DND-41 (cell line): ENCODE results near the gene FBXL13.

Source experiments
- ATAC-seq: fragments of 200-7000 bp; cut with Tn5 transposase; 3 replicates; pipeline ENCODE4 v1.9.1; 2021; ENCODE audit warnings: low read depth; ENCODE audit not compliant: insufficient read depth
- DNase-seq: peaks from one replicate; pipeline ENCODE4 v3.0.0-alpha.2; 2020
- H2AFZ ChIP-seq: 2 replicates; pipeline ENCODE4 v1.6.0; 2012; ENCODE audit warnings: low read depth, low read length
- H3K27ac ChIP-seq: 2 replicates; pipeline ENCODE4 v1.5.1; 2012; ENCODE audit warnings: low read length, inconsistent platforms
- H3K27me3 ChIP-seq: fragments of 200-600 bp; sonication (generic); 2 replicates; pipeline ENCODE4 v1.6.0; 2012; ENCODE audit warnings: low read length, mild to moderate bottlenecking, inconsistent platforms; ENCODE audit not compliant: insufficient read depth, poor library complexity
- H3K36me3 ChIP-seq: 2 replicates; pipeline ENCODE4 v1.5.1; 2012; ENCODE audit warnings: low read length, inconsistent platforms; ENCODE audit not compliant: insufficient read depth
- H3K4me1 ChIP-seq: 2 replicates; pipeline ENCODE4 v1.5.1; 2012; ENCODE audit warnings: mild to moderate bottlenecking, low read length; ENCODE audit not compliant: insufficient read depth
- H3K4me2 ChIP-seq: 2 replicates; pipeline ENCODE4 v1.6.0; 2012; ENCODE audit warnings: mild to moderate bottlenecking, moderate library complexity, low read length, inconsistent platforms; ENCODE audit not compliant: insufficient read depth
- H3K4me3 ChIP-seq, 2 experiments: fragments of 200-600 bp in 1 of 2; shearing (Covaris generic) in 1 of 2; 2 replicates each; pipeline ENCODE4 v1.5.1; 2012 to 2016; ENCODE audit warnings: inconsistent platforms in 2 of 2, low read length in 2 of 2, mild to moderate bottlenecking in 2 of 2, low read depth in 1 of 2, moderate library complexity in 1 of 2
- H3K79me2 ChIP-seq: 2 replicates; pipeline ENCODE4 v1.6.0; 2012; ENCODE audit warnings: low read length, inconsistent platforms; ENCODE audit not compliant: insufficient read depth
- H3K9ac ChIP-seq: 2 replicates; pipeline ENCODE4 v1.6.0; 2012; ENCODE audit warnings: low read depth, mild to moderate bottlenecking, inconsistent platforms, low read length, moderate library complexity
- H3K9me3 ChIP-seq: 2 replicates; pipeline ENCODE4 v1.5.1; 2012; ENCODE audit warnings: low read length, moderate library complexity, mild to moderate bottlenecking, inconsistent platforms; ENCODE audit not compliant: insufficient read depth, severe bottlenecking
- H4K20me1 ChIP-seq: 2 replicates; pipeline ENCODE4 v1.6.0; 2012; ENCODE audit warnings: low read length; ENCODE audit not compliant: insufficient read depth
- CTCF ChIP-seq: IDR thresholded peaks from 2 replicates; pipeline ENCODE4 v1.5.1; 2012; ENCODE audit warnings: borderline replicate concordance, low read length, moderate library complexity, mild to moderate bottlenecking; ENCODE audit not compliant: poor library complexity, severe bottlenecking; ENCODE audit errors: extremely low read depth
- EZH2 ChIP-seq: IDR thresholded peaks from 3 replicates; pipeline ENCODE4 v1.6.1; 2012; ENCODE audit warnings: borderline replicate concordance, low read depth, mild to moderate bottlenecking, moderate library complexity, low read length, inconsistent platforms; ENCODE audit not compliant: severe bottlenecking

Gene FBXL13

GRCh38 chr7:102943423-102944169, 131.0 kb downstream of the FBXL13 start:
- H2AFZ ChIP-seq = no peak overlapping the region
- no peak overlapping the region for H3K4me2 ChIP-seq
- no peak for ATAC-seq
- no peaks in the 10 kb centered on the region for H3K4me1 ChIP-seq
- no peak overlapping the region for H3K9ac ChIP-seq
- H3K4me3 ChIP-seq = no peak overlapping the region
- H3K9me3 ChIP-seq = no peaks in the 10 kb centered on the region
- no peak for DNase-seq
- H3K79me2 ChIP-seq = no peaks in the 10 kb centered on the region
- H3K27me3 ChIP-seq = no peaks in the 10 kb centered on the region
- no peaks in the 10 kb centered on the region for H4K20me1 ChIP-seq
- no peaks in the 10 kb centered on the region for H3K36me3 ChIP-seq
- TF ChIP-seq CTCF (no peak), EZH2 (no peak)
- H3K27ac ChIP-seq = no peak overlapping the region

- H4K20me1 ChIP-seq = no peaks in the 10 kb centered on the region
- no peak overlapping the region for H3K4me2 ChIP-seq
- DNase-seq (no peak), ATAC-seq (no peak)
- H3K27ac ChIP-seq = no peak overlapping the region
- H3K79me2 ChIP-seq = no peaks in the 10 kb centered on the region
- no peaks in the 10 kb centered on the region for H3K36me3 ChIP-seq
- H2AFZ ChIP-seq = no peak overlapping the region
- no peaks in the 10 kb centered on the region for H3K27me3 ChIP-seq
- H3K4me3 ChIP-seq = no peak overlapping the region
- no peaks in the 10 kb centered on the region for H3K4me1 ChIP-seq
- H3K9me3 ChIP-seq = no peaks in the 10 kb centered on the region
- H3K9ac ChIP-seq = no peak overlapping the region
- no peak for TF ChIP-seq CTCF
Measured at GRCh38 chr7:102942868-102943267, 131.7 kb downstream of the FBXL13 start.

- Histone ChIP-seq H3K27ac (no peak overlapping the region), H3K9me3 (no peaks in the 10 kb centered on the region), H3K4me3 (no peak overlapping the region), H3K4me1 (no peaks in the 10 kb centered on the region), H3K36me3 (no peaks in the 10 kb centered on the region), H3K4me2 (no peak overlapping the region), H3K27me3 (no peaks in the 10 kb centered on the region), H3K9ac (no peak overlapping the region), H3K79me2 (no peaks in the 10 kb centered on the region), H4K20me1 (no peaks in the 10 kb centered on the region), H2AFZ (no peak overlapping the region)
- no peak for ATAC-seq
- TF ChIP-seq CTCF (no peak), EZH2 (no peak)
- DNase-seq = no peak
Measured at GRCh38 chr7:102942181-102942866, 132.3 kb downstream of the FBXL13 start.
